ENCODE data around the gene TOMM20.

- TF ChIP-seq CTCF (IDR thresholded peaks at IDR 0.05) (no peak), POLR2A (IDR thresholded peaks at IDR 0.05) (peak in 1 of 3 donors; percentile 56)
Measured at GRCh38 chr1:235090406-235091069, 38.1 kb downstream of the TOMM20 start.

All from body of pancreas (tissue), 4 donors.